Fibroblast of skin of left biceps (primary cell): Measurements from ENCODE around the gene SLC25A47.
"Not testable (repeated sequence)": the region's sequence is repeated elsewhere in the genome, so short reads cannot be mapped to it uniquely, and the experiment has no call there.

Experiments used
- DNase-seq, 2 experiments: peaks; one replicate each; pipeline ENCODE4 v3.0.0-alpha.2; 2013; ENCODE audit warnings: low read depth in 2 of 2

Gene SLC25A47

GRCh38 chr14:100289916-100290606 is 33.1 kb upstream of the SLC25A47 start:
- DNase-seq: no peak

- DNase-seq: no peak
Measured at GRCh38 chr14:100290607-100291304, 32.4 kb upstream of the SLC25A47 start.

GRCh38 chr14:100291305-100292075 is 31.6 kb upstream of the SLC25A47 start:
- no peak for DNase-seq

- no peak for DNase-seq
Measured at GRCh38 chr14:100292301-100292775, 30.8 kb upstream of the SLC25A47 start.

GRCh38 chr14:100292776-100293461 is 30.2 kb upstream of the SLC25A47 start:
- DNase-seq: no peak

- DNase-seq: no peak
Measured at GRCh38 chr14:100293497-100294212, 29.5 kb upstream of the SLC25A47 start.

- DNase-seq: no peak
Measured at GRCh38 chr14:100294213-100294962, 28.8 kb upstream of the SLC25A47 start.

- no peak for DNase-seq
Measured at GRCh38 chr14:100294963-100295330, 28.2 kb upstream of the SLC25A47 start.

- DNase-seq: no peak
Measured at GRCh38 chr14:100295376-100296105, 27.6 kb upstream of the SLC25A47 start.

- no peak for DNase-seq
Measured at GRCh38 chr14:100296106-100296651, 27.0 kb upstream of the SLC25A47 start.

- not testable (repeated sequence) for DNase-seq
Measured at GRCh38 chr14:100296729-100297128, 26.4 kb upstream of the SLC25A47 start.

GRCh38 chr14:100297320-100298300 is 25.5 kb upstream of the SLC25A47 start:
- DNase-seq: no peak

- no peak for DNase-seq
Measured at GRCh38 chr14:100298551-100299237, 24.4 kb upstream of the SLC25A47 start.

GRCh38 chr14:100299238-100299560 is 23.9 kb upstream of the SLC25A47 start:
- no peak for DNase-seq

- no peak for DNase-seq
Measured at GRCh38 chr14:100302616-100303015, 20.5 kb upstream of the SLC25A47 start.

GRCh38 chr14:100303179-100303578 is 20.0 kb upstream of the SLC25A47 start:
- no peak for DNase-seq

- DNase-seq: no peak
Measured at GRCh38 chr14:100303925-100304324, 19.2 kb upstream of the SLC25A47 start.

- no peak for DNase-seq
Measured at GRCh38 chr14:100304825-100305323, 18.3 kb upstream of the SLC25A47 start.
